NB4 (cell line): ENCODE measurements around the gene WNT7B.

ENCODE experiments used
- DNase-seq: peaks from one replicate; pipeline ENCODE4 v3.0.0; 2010; ENCODE audit warnings: low read depth
- H3K4me3 ChIP-seq: one replicate; pipeline ENCODE4 v1.5.1; 2011; ENCODE audit warnings: mild to moderate bottlenecking, low read depth, low read length, moderate library complexity
- CTCF ChIP-seq: IDR thresholded peaks from one replicate; pipeline ENCODE4 v1.5.1; 2012; ENCODE audit warnings: low read depth, low read length
- MYC ChIP-seq: IDR thresholded peaks from 2 replicates; pipeline ENCODE4 v1.6.1; 2011; ENCODE audit warnings: low read depth, low read length
- POLR2A ChIP-seq: IDR thresholded peaks from 2 replicates; pipeline ENCODE4 v1.6.1; 2011; ENCODE audit warnings: mild to moderate bottlenecking; ENCODE audit not compliant: insufficient read length; ENCODE audit errors: extremely low read depth
- TF ChIP-seq, protein P1 (sequence below): IDR thresholded peaks from 2 replicates; pipeline ENCODE4 v1.6.1; 2011; ENCODE audit warnings: low read depth, low read length

Gene WNT7B

GRCh38 chr22:46022881-46023512, 46.0 kb upstream of the WNT7B start:
- TF ChIP-seq, protein P1, sequence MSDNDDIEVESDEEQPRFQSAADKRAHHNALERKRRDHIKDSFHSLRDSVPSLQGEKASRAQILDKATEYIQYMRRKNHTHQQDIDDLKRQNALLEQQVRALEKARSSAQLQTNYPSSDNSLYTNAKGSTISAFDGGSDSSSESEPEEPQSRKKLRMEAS, result no peak
- TF ChIP-seq POLR2A, result no peak
- TF ChIP-seq MYC, result no peak
- TF ChIP-seq CTCF, result no peak
- no peak overlapping the region for H3K4me3 ChIP-seq
- no peak for DNase-seq

DNA sequence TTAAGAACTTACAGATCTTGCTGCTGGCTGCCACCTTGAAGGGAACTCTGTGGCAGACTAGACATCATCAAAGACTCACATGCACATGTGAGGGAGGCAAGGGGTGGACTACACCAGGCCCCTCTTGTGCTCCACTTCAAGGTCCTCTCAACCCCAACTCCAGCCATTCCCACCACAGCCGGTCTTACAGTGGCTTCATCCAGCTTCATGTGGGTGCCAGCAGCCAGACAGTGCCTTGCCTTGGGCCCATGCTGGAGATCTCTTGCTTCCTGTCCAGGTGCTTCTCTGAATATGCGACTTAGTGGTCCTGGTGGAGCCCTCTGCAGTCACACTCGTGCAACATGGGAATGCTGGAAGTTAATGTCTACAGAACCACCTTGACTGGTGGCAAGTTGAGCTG, 44.6 kb upstream of the WNT7B start:
- DNase-seq, result no peak
- TF ChIP-seq POLR2A, result no peak
- no peak for TF ChIP-seq MYC
- TF ChIP-seq CTCF, result no peak
- TF ChIP-seq, protein P1, result no peak
- H3K4me3 ChIP-seq, result no peak overlapping the region

DNA sequence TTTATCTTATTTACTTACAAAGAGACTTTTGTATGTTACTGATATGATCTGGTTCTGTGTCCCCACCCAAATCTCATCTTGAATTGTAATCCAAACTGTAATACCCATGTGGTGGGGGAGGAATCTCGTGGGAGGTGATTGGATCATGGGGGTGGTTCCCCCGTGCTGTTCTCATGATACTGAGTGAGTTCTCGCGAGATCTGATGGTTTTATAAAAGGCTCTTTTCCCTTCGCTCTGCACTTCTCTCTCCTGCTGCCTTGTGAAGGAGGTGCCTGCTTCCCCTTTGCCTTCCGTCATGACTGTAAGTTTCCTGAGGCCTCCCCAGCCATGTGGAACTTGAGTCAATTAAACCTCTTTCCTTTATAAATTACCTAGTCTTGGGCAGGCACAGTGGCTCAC, 42.4 kb upstream of the WNT7B start:
- no peak overlapping the region for H3K4me3 ChIP-seq
- no peak for DNase-seq
- TF ChIP-seq, protein P1, result no peak
- TF ChIP-seq CTCF, result no peak
- no peak for TF ChIP-seq POLR2A
- TF ChIP-seq MYC, result no peak

DNA sequence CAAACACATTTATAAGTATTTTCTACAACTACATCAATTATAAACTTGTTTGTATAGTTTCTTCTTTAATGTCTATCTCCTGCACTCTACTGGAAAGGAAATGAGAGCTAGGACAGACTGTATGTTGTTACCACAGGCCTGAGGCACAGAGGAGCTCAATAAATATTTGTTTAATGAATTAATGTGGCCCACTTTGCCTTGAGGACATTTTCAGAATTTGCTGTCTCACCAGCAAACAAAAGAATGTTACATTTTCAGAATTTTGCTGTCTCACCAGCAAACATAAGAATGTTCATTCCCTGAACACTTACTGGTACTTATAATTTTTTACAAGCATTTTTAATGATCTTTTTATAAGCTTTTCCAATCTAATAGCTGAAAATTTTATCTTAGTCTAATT, 41.9 kb upstream of the WNT7B start:
- TF ChIP-seq MYC (no peak), POLR2A (no peak), CTCF (no peak)
- TF ChIP-seq, protein P1, result no peak
- H3K4me3 ChIP-seq, result no peak overlapping the region
- DNase-seq, result no peak

GRCh38 chr22:46017166-46017565, 40.2 kb upstream of the WNT7B start:
- TF ChIP-seq MYC (no peak), CTCF (no peak), POLR2A (no peak)
- TF ChIP-seq, protein P1, result no peak
- no peak overlapping the region for H3K4me3 ChIP-seq

More at GRCh38 chr22:46017166-46017565, 40.2 kb upstream of the WNT7B start:
- no peak for DNase-seq
